ENCODE results near the gene INTS11. TPM values are rescaled to one million over a fixed set of nuclear protein-coding genes. Genes with fewer than 3 reads are reported as not detected.
A peak's percentile ranks its signal among the peaks of the same experiment; 100 is the strongest.

INTS11 gene
- total RNA-seq, 1 experiment from 2014 or later: 139 TPM

- DNase-seq: peak; percentile 70
- Histone ChIP-seq H4K20me1 (ENCODE audit: control insufficient read depth, insufficient read depth, insufficient read length) (peaks cover 3% of the 10 kb centered on the region), H3K79me2 (ENCODE audit: insufficient read depth, low read length) (peaks cover 3% of the 10 kb centered on the region; the same call in 1 of the 2 replicates)
Measured at GRCh38 chr1:1347663-1348419, 23.4 kb upstream of the INTS11 start.

More at GRCh38 chr1:1347663-1348419, 23.4 kb upstream of the INTS11 start:
- Histone ChIP-seq H3K4me2 (ENCODE audit: insufficient read depth, insufficient read length, low read length) (peak overlapping the region; percentile 90), H3K9ac (ENCODE audit: extremely low read depth, insufficient read length, low read length) (no peak overlapping the region), H3K27ac (ENCODE audit: insufficient read length, low read depth, low read length) (no peak overlapping the region), H3K4ac (ENCODE audit: low read depth, low read length) (no peak overlapping the region), H3K79me1 (ENCODE audit: insufficient read depth, low read depth, low read length, poor library complexity, severe bottlenecking) (peaks cover 13% of the 10 kb centered on the region), H2BK12ac (ENCODE audit: insufficient read length, low read depth, low read length) (no peak overlapping the region), H3K18ac (ENCODE audit: insufficient read length, low read depth, low read length) (no peak overlapping the region), H3K27me3 (ENCODE audit: insufficient read depth, low read length) (no peaks in the 10 kb centered on the region), H3K14ac (ENCODE audit: insufficient read depth, low read length) (no peak overlapping the region; the same call in 1 of the 2 replicates), H2BK5ac (ENCODE audit: insufficient read length, low read length) (no peak overlapping the region), H3K56ac (ENCODE audit: insufficient read length, low read depth, low read length) (no peak overlapping the region), H2BK20ac (ENCODE audit: low read depth, low read length, poor library complexity, severe bottlenecking) (no peak overlapping the region), H4K91ac (ENCODE audit: insufficient read length, low read depth, low read length) (no peak overlapping the region), H4K5ac (ENCODE audit: insufficient read length, low read depth, low read length) (no peak overlapping the region), H4K8ac (replicated peaks; ENCODE audit: insufficient read length, low read depth, low read length) (no peak overlapping the region), H2AFZ (ENCODE audit: low read length) (no peak overlapping the region), H2BK15ac (ENCODE audit: low read depth, low read length) (no peak overlapping the region), H3K23me2 (ENCODE audit: insufficient read length, low read depth, low read length, poor library complexity, severe bottlenecking) (peaks cover 9% of the 10 kb centered on the region), H3K9me3 (ENCODE audit: control insufficient read depth, low read depth, low read length) (no peaks in the 10 kb centered on the region), H3T11ph (ENCODE audit: low read length) (no peak overlapping the region), H2AK5ac (ENCODE audit: insufficient read length, low read length) (no peak overlapping the region), H3K4me1 (ENCODE audit: insufficient read depth, low read length) (no peaks in the 10 kb centered on the region; the same call in 1 of the 2 replicates), H2BK120ac (ENCODE audit: low read depth, low read length, poor library complexity, severe bottlenecking) (no peak overlapping the region), H3K23ac (ENCODE audit: insufficient read length, low read depth, low read length) (no peak overlapping the region)
- Mint-ChIP-seq H3K27me3 (ENCODE audit: low read depth) (peaks cover 8% of the 10 kb centered on the region), H3K27ac (peak overlapping the region in 1 of 3 experiments; percentile 83; a peak in 2 of 7 replicates), H3K9me3 (no peaks in the 10 kb centered on the region), H3K36me3 (ENCODE audit: insufficient read depth in 1 of 3, low read depth in 3 of 3) (peaks cover under 1 to 9% (median 3%) of the 10 kb centered on the region in 3 experiments; a peak in 3 of 7 replicates), H3K4me1 (peaks cover 15 to 28% of the 10 kb centered on the region in 2 experiments), H3K4me3 (peak overlapping the region; percentile 72 to 84)
- WGBS (ENCODE audit: extremely low coverage, insufficient read length, low lambda C conversion rate): no CpG with 5 or more reads among the region's 26 CpGs
- no peak for TF ChIP-seq CTCF (conservative IDR thresholded peaks at IDR 0.05)
